Mucosa of rectum (tissue), 2 donors: Measurements from ENCODE around the gene MIB1.
"Not testable (repeated sequence)": the region's sequence is repeated elsewhere in the genome, so short reads cannot be mapped to it uniquely, and the experiment has no call there.

ENCODE experiments used
- H3K27ac ChIP-seq, 2 donors: one replicate each; pipeline ENCODE4 v1.7.0; 2013; ENCODE audit warnings: inconsistent platforms in 2 of 2, low read depth in 2 of 2, low read length in 2 of 2
- H3K27me3 ChIP-seq, 2 donors: one replicate each; pipeline ENCODE4 v1.7.0; 2013; ENCODE audit warnings: low read length in 2 of 2; ENCODE audit not compliant: control insufficient read depth in 2 of 2, insufficient read depth in 2 of 2
- H3K36me3 ChIP-seq, 2 donors: one replicate each; pipeline ENCODE4 v1.7.0; 2013; ENCODE audit warnings: low read length in 2 of 2; ENCODE audit not compliant: control insufficient read depth in 2 of 2, insufficient read depth in 2 of 2
- H3K4me1 ChIP-seq, 2 donors: one replicate each; pipeline ENCODE4 v1.7.0; 2013; ENCODE audit warnings: low read length in 2 of 2, mild to moderate bottlenecking in 1 of 2; ENCODE audit not compliant: control insufficient read depth in 2 of 2, insufficient read depth in 2 of 2
- H3K4me3 ChIP-seq, 2 donors: one replicate each; pipeline ENCODE4 v1.7.0; 2013; ENCODE audit warnings: low read length in 2 of 2
- H3K9ac ChIP-seq, 2 donors: one replicate each; pipeline ENCODE4 v1.7.0; 2013; ENCODE audit warnings: low read length in 2 of 2, low read depth in 1 of 2, mild to moderate bottlenecking in 1 of 2
- H3K9me3 ChIP-seq, 2 donors: one replicate each; pipeline ENCODE4 v1.7.0; 2013; ENCODE audit warnings: low read length in 2 of 2; ENCODE audit not compliant: control insufficient read depth in 2 of 2
- donor health status: healthy.
- donor health status: Normal muscosa, but diverticular disease.

Gene MIB1

GRCh38 chr18:21763846-21764646, 23.5 kb downstream of the MIB1 start:
- Histone ChIP-seq H3K9me3 (no peaks in the 10 kb centered on the region), H3K27ac (no peak overlapping the region), H3K4me1 (no peaks in the 10 kb centered on the region), H3K4me3 (no peak overlapping the region), H3K36me3 (peaks cover 16 to 18% of the 10 kb centered on the region in 2 donors), H3K27me3 (no peaks in the 10 kb centered on the region), H3K9ac (no peak overlapping the region)

GRCh38 chr18:21769206-21769605, 28.6 kb downstream of the MIB1 start:
- no peaks in the 10 kb centered on the region for H3K4me1 ChIP-seq
- no peak overlapping the region for H3K4me3 ChIP-seq
- H3K36me3 ChIP-seq = peaks cover 22% of the 10 kb centered on the region in 2 donors
- no peaks in the 10 kb centered on the region for H3K9me3 ChIP-seq
- H3K27ac ChIP-seq = no peak overlapping the region
- no peaks in the 10 kb centered on the region for H3K27me3 ChIP-seq
- no peak overlapping the region for H3K9ac ChIP-seq

- Histone ChIP-seq H3K36me3 (peaks cover 8 to 12% of the 10 kb centered on the region in 2 donors), H3K9ac (no peak overlapping the region)
Measured at GRCh38 chr18:21774722-21775121, 34.1 kb downstream of the MIB1 start.

GRCh38 chr18:21777814-21778213, 37.2 kb downstream of the MIB1 start:
- peaks cover 16 to 23% of the 10 kb centered on the region in 2 donors for H3K36me3 ChIP-seq

More at GRCh38 chr18:21774722-21775121, 34.1 kb downstream of the MIB1 start:
- Histone ChIP-seq H3K27me3 (no peaks in the 10 kb centered on the region), H3K4me1 (no peaks in the 10 kb centered on the region), H3K9me3 (no peaks in the 10 kb centered on the region), H3K4me3 (no peak overlapping the region), H3K27ac (no peak overlapping the region)

GRCh38 chr18:21786526-21786925, 45.9 kb downstream of the MIB1 start:
- Histone ChIP-seq H3K36me3 (peaks cover 24 to 27% of the 10 kb centered on the region in 2 donors), H3K9me3 (no peaks in the 10 kb centered on the region)

More at GRCh38 chr18:21777814-21778213, 37.2 kb downstream of the MIB1 start:
- Histone ChIP-seq H3K9me3 (no peaks in the 10 kb centered on the region), H3K9ac (no peak overlapping the region), H3K4me3 (no peak overlapping the region), H3K27ac (no peak overlapping the region), H3K27me3 (no peaks in the 10 kb centered on the region), H3K4me1 (no peaks in the 10 kb centered on the region)

GRCh38 chr18:21796089-21796488, 55.5 kb downstream of the MIB1 start:
- H3K27me3 ChIP-seq, H3K9me3 ChIP-seq, H3K36me3 ChIP-seq, H3K4me1 ChIP-seq, H3K4me3 ChIP-seq, H3K27ac ChIP-seq, H3K9ac ChIP-seq: not testable (repeated sequence)

More at GRCh38 chr18:21786526-21786925, 45.9 kb downstream of the MIB1 start:
- Histone ChIP-seq H3K27ac (no peak overlapping the region), H3K27me3 (no peaks in the 10 kb centered on the region), H3K4me3 (no peak overlapping the region), H3K4me1 (no peaks in the 10 kb centered on the region), H3K9ac (no peak overlapping the region)

GRCh38 chr18:21798126-21798525, 57.5 kb downstream of the MIB1 start:
- no peak overlapping the region for H3K27ac ChIP-seq
- H3K4me1 ChIP-seq = no peaks in the 10 kb centered on the region
- H3K27me3 ChIP-seq = no peaks in the 10 kb centered on the region
- no peak overlapping the region for H3K9ac ChIP-seq
- no peak overlapping the region for H3K4me3 ChIP-seq
- no peaks in the 10 kb centered on the region for H3K9me3 ChIP-seq
- H3K36me3 ChIP-seq = peaks cover 4 to 7% of the 10 kb centered on the region in 2 donors

- Histone ChIP-seq H3K9ac (no peak overlapping the region), H3K27ac (no peak overlapping the region), H3K9me3 (no peaks in the 10 kb centered on the region)
Measured at GRCh38 chr18:21799721-21800120, 59.1 kb downstream of the MIB1 start.

GRCh38 chr18:21803495-21803894, 62.9 kb downstream of the MIB1 start:
- Histone ChIP-seq H3K36me3 (peaks cover 4 to 7% of the 10 kb centered on the region in 2 donors), H3K9me3 (no peaks in the 10 kb centered on the region), H3K27ac (no peak overlapping the region), H3K4me3 (no peak overlapping the region), H3K27me3 (no peaks in the 10 kb centered on the region), H3K9ac (no peak overlapping the region), H3K4me1 (no peaks in the 10 kb centered on the region)

More at GRCh38 chr18:21799721-21800120, 59.1 kb downstream of the MIB1 start:
- Histone ChIP-seq H3K4me3 (no peak overlapping the region), H3K27me3 (no peaks in the 10 kb centered on the region), H3K4me1 (no peaks in the 10 kb centered on the region), H3K36me3 (peaks cover 4 to 7% of the 10 kb centered on the region in 2 donors)

- Histone ChIP-seq H3K4me3 (no peak overlapping the region), H3K36me3 (peaks cover 0 to 15% of the 10 kb centered on the region in 2 donors), H3K4me1 (no peaks in the 10 kb centered on the region), H3K27ac (no peak overlapping the region), H3K27me3 (no peaks in the 10 kb centered on the region), H3K9ac (no peak overlapping the region), H3K9me3 (peaks cover 0 to 2% of the 10 kb centered on the region in 2 donors)
Measured at GRCh38 chr18:21805771-21806366, 65.3 kb downstream of the MIB1 start.
